GM12891 (cell line): Measurements from ENCODE around the gene STAT5B.

Experiments
- POLR2A ChIP-seq: IDR thresholded peaks from 2 replicates; pipeline ENCODE4 v1.6.1; 2011; ENCODE audit warnings: low read depth, low read length, control low read depth
- POLR2AphosphoS5 ChIP-seq: IDR thresholded peaks from 2 replicates; pipeline ENCODE4 v1.6.1; 2011; ENCODE audit warnings: low read depth, low read length, control low read depth
- TAF1 ChIP-seq: IDR thresholded peaks from 2 replicates; pipeline ENCODE4 v1.6.1; 2011; ENCODE audit warnings: low read depth, low read length, control low read depth

DNA sequence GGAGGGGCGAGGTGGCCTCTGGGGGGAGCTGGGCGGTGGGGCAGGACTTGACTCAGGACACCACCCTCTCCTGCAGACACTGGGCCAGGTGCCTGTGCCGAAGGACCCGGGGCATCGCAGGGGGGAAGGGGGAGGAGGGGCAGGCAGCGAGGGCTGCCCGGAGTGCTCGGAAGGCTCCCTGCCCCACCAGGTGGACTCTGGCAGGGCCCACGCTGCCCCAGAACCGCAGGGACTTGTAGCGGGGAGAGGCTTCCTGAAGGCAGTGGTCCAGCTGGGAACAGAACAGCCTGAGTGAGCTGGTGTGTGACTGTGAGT, 86.6 kb downstream of the STAT5B start:
- no peak for TF ChIP-seq POLR2A
- no peak for TF ChIP-seq POLR2AphosphoS5
- no peak for TF ChIP-seq TAF1
